ENCODE measurements around the gene SORL1-AS1.
A peak's percentile ranks its signal among the peaks of the same experiment; 100 is the strongest.

SORL1-AS1 gene

GRCh38 chr11:121444526-121444925 lies 8.2 kb downstream of the SORL1-AS1 start:
- ATAC-seq (ENCODE audit: low read depth in 2 of 2) (no peak), DNase-seq (no peak)
- Mint-ChIP-seq H3K4me1 (peaks cover 39 to 52% (median 45%) of the 10 kb centered on the region in 3 donors), H3K27ac (peak overlapping the region in 1 of 6 donors; percentile 69), H3K4me3 (no peak overlapping the region), H3K27me3 (no peaks in the 10 kb centered on the region), H3K36me3 (peaks cover 0 to 1% of the 10 kb centered on the region in 2 donors), H3K9me3 (no peaks in the 10 kb centered on the region)

- peaks cover 34 to 45% (median 38%) of the 10 kb centered on the region in 3 donors for H3K4me1 Mint-ChIP-seq
- H3K4me3 Mint-ChIP-seq = no peak overlapping the region
- peaks cover 0 to 5% of the 10 kb centered on the region in 2 donors for H3K36me3 Mint-ChIP-seq
Measured at GRCh38 chr11:121443688-121444275, 9.0 kb downstream of the SORL1-AS1 start.

GRCh38 chr11:121441521-121441920 lies 11.2 kb downstream of the SORL1-AS1 start:
- no peaks in the 10 kb centered on the region for H3K27me3 Mint-ChIP-seq
- peaks cover 0 to 5% of the 10 kb centered on the region in 2 donors for H3K36me3 Mint-ChIP-seq
- no peak overlapping the region for H3K4me3 Mint-ChIP-seq
- ATAC-seq (ENCODE audit: low read depth in 2 of 2) (no peak), DNase-seq (no peak)
- H3K4me1 Mint-ChIP-seq = peaks cover 13 to 32% (median 21%) of the 10 kb centered on the region in 3 donors
- H3K9me3 Mint-ChIP-seq = no peaks in the 10 kb centered on the region
- H3K27ac Mint-ChIP-seq = no peak overlapping the region

More at GRCh38 chr11:121443688-121444275, 9.0 kb downstream of the SORL1-AS1 start:
- peak overlapping the region in 4 of 6 donors; percentile 15 to 71 (median 34) for H3K27ac Mint-ChIP-seq
- ATAC-seq (ENCODE audit: low read depth in 2 of 2) = no peak
- DNase-seq = no peak
- no peaks in the 10 kb centered on the region for H3K27me3 Mint-ChIP-seq
- no peaks in the 10 kb centered on the region for H3K9me3 Mint-ChIP-seq

- H3K27me3 Mint-ChIP-seq = no peaks in the 10 kb centered on the region
- no peaks in the 10 kb centered on the region for H3K9me3 Mint-ChIP-seq
- peak overlapping the region in 2 of 6 donors; percentile 35 to 65 for H3K27ac Mint-ChIP-seq
- no peak overlapping the region for H3K4me3 Mint-ChIP-seq
- no peak for DNase-seq
- H3K36me3 Mint-ChIP-seq = peaks cover 0 to 5% of the 10 kb centered on the region in 2 donors
- peaks cover 15 to 36% (median 23%) of the 10 kb centered on the region in 3 donors for H3K4me1 Mint-ChIP-seq
- no peak for ATAC-seq (ENCODE audit: low read depth in 2 of 2)
Measured at GRCh38 chr11:121439759-121440158, 13.0 kb downstream of the SORL1-AS1 start.

GRCh38 chr11:121439337-121439736 lies 13.4 kb downstream of the SORL1-AS1 start:
- peaks cover 0 to 5% of the 10 kb centered on the region in 2 donors for H3K36me3 Mint-ChIP-seq
- no peak for DNase-seq
- H3K4me3 Mint-ChIP-seq = no peak overlapping the region
- ATAC-seq (ENCODE audit: low read depth in 2 of 2) = no peak
- H3K4me1 Mint-ChIP-seq = peaks cover 17 to 36% (median 27%) of the 10 kb centered on the region in 3 donors
- no peak overlapping the region for H3K27ac Mint-ChIP-seq
- no peaks in the 10 kb centered on the region for H3K9me3 Mint-ChIP-seq
- no peaks in the 10 kb centered on the region for H3K27me3 Mint-ChIP-seq

- Mint-ChIP-seq H3K9me3 (no peaks in the 10 kb centered on the region), H3K4me1 (peaks cover 17 to 28% (median 28%) of the 10 kb centered on the region in 3 donors), H3K27ac (no peak overlapping the region), H3K36me3 (peaks cover 0 to 5% of the 10 kb centered on the region in 2 donors), H3K27me3 (no peaks in the 10 kb centered on the region), H3K4me3 (peak overlapping the region in 1 of 8 donors; percentile 6)
- DNase-seq (no peak), ATAC-seq (ENCODE audit: low read depth in 2 of 2) (no peak)
Measured at GRCh38 chr11:121437686-121438078, 15.1 kb downstream of the SORL1-AS1 start.

GRCh38 chr11:121437018-121437685 lies 15.6 kb downstream of the SORL1-AS1 start:
- Mint-ChIP-seq H3K9me3 (no peaks in the 10 kb centered on the region), H3K4me3 (peak overlapping the region in 1 of 8 donors; percentile 6), H3K4me1 (peaks cover 17 to 28% (median 28%) of the 10 kb centered on the region in 3 donors), H3K27ac (no peak overlapping the region), H3K27me3 (no peaks in the 10 kb centered on the region), H3K36me3 (peaks cover 0 to 5% of the 10 kb centered on the region in 2 donors)
- ATAC-seq (ENCODE audit: low read depth in 2 of 2) = no peak
- DNase-seq = no peak

- Mint-ChIP-seq H3K27me3 (no peaks in the 10 kb centered on the region), H3K36me3 (peaks cover 0 to 5% of the 10 kb centered on the region in 2 donors), H3K4me1 (peaks cover 17 to 37% (median 36%) of the 10 kb centered on the region in 3 donors), H3K4me3 (peak overlapping the region in 1 of 8 donors; percentile 12), H3K9me3 (no peaks in the 10 kb centered on the region), H3K27ac (peak overlapping the region in 5 of 6 donors; percentile 2 to 88 (median 32))
- DNase-seq = no peak
- no peak for ATAC-seq (ENCODE audit: low read depth in 2 of 2)
Measured at GRCh38 chr11:121435551-121436511, 16.9 kb downstream of the SORL1-AS1 start.

GRCh38 chr11:121435132-121435531 lies 17.6 kb downstream of the SORL1-AS1 start:
- H3K9me3 Mint-ChIP-seq = peaks cover 0 to 2% (median 0%) of the 10 kb centered on the region in 7 donors
- H3K4me3 Mint-ChIP-seq = no peak overlapping the region
- H3K27ac Mint-ChIP-seq = peak overlapping the region in 4 of 6 donors; percentile 40 to 86 (median 66)
- no peaks in the 10 kb centered on the region for H3K27me3 Mint-ChIP-seq
- no peak for DNase-seq
- peaks cover 0 to 5% of the 10 kb centered on the region in 2 donors for H3K36me3 Mint-ChIP-seq
- peaks cover 20 to 44% (median 43%) of the 10 kb centered on the region in 3 donors for H3K4me1 Mint-ChIP-seq
- no peak for ATAC-seq (ENCODE audit: low read depth in 2 of 2)

GRCh38 chr11:121431820-121432526 lies 20.8 kb downstream of the SORL1-AS1 start:
- Mint-ChIP-seq H3K4me1 (peaks cover 31 to 69% (median 60%) of the 10 kb centered on the region in 3 donors), H3K27ac (peak overlapping the region; percentile 75 to 99 (median 92)), H3K36me3 (no peaks in the 10 kb centered on the region), H3K27me3 (no peaks in the 10 kb centered on the region), H3K9me3 (peaks cover 0 to 2% (median 0%) of the 10 kb centered on the region in 7 donors), H3K4me3 (peak overlapping the region in 1 of 8 donors; percentile 6)
- ATAC-seq (ENCODE audit: low read depth in 2 of 2) = no peak
- DNase-seq = no peak

GRCh38 chr11:121429556-121429955 lies 23.2 kb downstream of the SORL1-AS1 start:
- peaks cover 0 to 7% (median 0%) of the 10 kb centered on the region in 7 donors for H3K9me3 Mint-ChIP-seq
- DNase-seq (no peak), ATAC-seq (ENCODE audit: low read depth in 2 of 2) (peak in 1 of 2 donors; percentile 17)
- peak overlapping the region in 5 of 8 donors; percentile 20 to 69 (median 35) for H3K4me3 Mint-ChIP-seq
- H3K27ac Mint-ChIP-seq = peak overlapping the region; percentile 87 to 99 (median 96)
- H3K36me3 Mint-ChIP-seq = peaks cover 0 to 5% of the 10 kb centered on the region in 2 donors
- H3K27me3 Mint-ChIP-seq = no peaks in the 10 kb centered on the region
- H3K4me1 Mint-ChIP-seq = peaks cover 32 to 64% (median 53%) of the 10 kb centered on the region in 3 donors

GRCh38 chr11:121427400-121427744 lies 25.4 kb downstream of the SORL1-AS1 start:
- H3K27me3 Mint-ChIP-seq = no peaks in the 10 kb centered on the region
- peak overlapping the region in 1 of 6 donors; percentile 87 for H3K27ac Mint-ChIP-seq
- H3K9me3 Mint-ChIP-seq = peaks cover 0 to 9% (median 0%) of the 10 kb centered on the region in 7 donors
- no peak for ATAC-seq (ENCODE audit: low read depth in 2 of 2)
- H3K4me3 Mint-ChIP-seq = peak overlapping the region in 3 of 8 donors; percentile 16 to 67 (median 65)
- peaks cover 0 to 5% of the 10 kb centered on the region in 2 donors for H3K36me3 Mint-ChIP-seq
- DNase-seq = no peak
- peaks cover 53 to 82% (median 75%) of the 10 kb centered on the region in 3 donors for H3K4me1 Mint-ChIP-seq

All from naive B cell (primary cell).